Hepatic stellate cell (primary cell): Measurements from ENCODE around the gene GZMH.
"Not testable (repeated sequence)": the region's sequence is repeated elsewhere in the genome, so short reads cannot be mapped to it uniquely, and the experiment has no call there.

Experiments
- DNase-seq: peaks from one replicate; pipeline ENCODE4 v3.0.0; 2011; ENCODE audit warnings: low spot score

GZMH gene

GRCh38 chr14:24595073-24595808 is 14.2 kb downstream of the GZMH start:
- no peak for DNase-seq

- DNase-seq, result not testable (repeated sequence)
These were observed 18.5 kb downstream of the GZMH start for GRCh38 chr14:24591004-24591403.

GRCh38 chr14:24584402-24584801 is 25.1 kb downstream of the GZMH start:
- DNase-seq, result not testable (repeated sequence)

GRCh38 chr14:24578558-24578957 is 30.9 kb downstream of the GZMH start:
- DNase-seq, result no peak

- no peak for DNase-seq
These were observed 32.7 kb downstream of the GZMH start for GRCh38 chr14:24576771-24577170.

- no peak for DNase-seq
These were observed 33.3 kb downstream of the GZMH start, which contains the start of gene CTSG for GRCh38 chr14:24576182-24576581. TSS of gene CTSG (minus strand) at chr14:24576250. CDS start at chr14:24576223, 27 bp downstream.

- no peak for DNase-seq
These were observed 35.2 kb downstream of the GZMH start for GRCh38 chr14:24574206-24574774.

- DNase-seq, result no peak
These were observed 43.2 kb downstream of the GZMH start for GRCh38 chr14:24566318-24566717.

- DNase-seq, result no peak
These were observed 43.7 kb downstream of the GZMH start for GRCh38 chr14:24565766-24566165.

- DNase-seq, result no peak
These were observed 46.0 kb downstream of the GZMH start for GRCh38 chr14:24563505-24563904.

- no peak for DNase-seq
These were observed 52.7 kb downstream of the GZMH start for GRCh38 chr14:24556756-24557155.
